HepG2 (cell line): ENCODE data around the gene WDR62.

Source experiments
- ATAD3A ChIP-seq: sonication (generic); formaldehyde crosslinking; IDR thresholded peaks from 2 replicates; pipeline ENCODE4 v1.4.0; 2020; ENCODE audit warnings: missing genetic modification reagents
- ZMAT5 ChIP-seq: sonication (generic); formaldehyde crosslinking; IDR thresholded peaks from 2 replicates; pipeline ENCODE4 v1.5.0; 2020; ENCODE audit warnings: mild to moderate bottlenecking, low read depth, missing genetic modification reagents, borderline replicate concordance
- TF ChIP-seq, protein P1 (sequence below), 2 experiments: sonication (generic) in 1 of 2; formaldehyde crosslinking in 1 of 2; IDR thresholded peaks; 2 replicates each; pipeline versions ENCODE4 v1.6.1 to v1.9.0; 2014 to 2022; ENCODE audit warnings: antibody characterized with exemption in 1 of 2, borderline replicate concordance in 1 of 2, inconsistent platforms in 1 of 2, low read depth in 1 of 2, missing genetic modification reagents in 1 of 2

GRCh38 chr19:36013280-36014011 is 41.3 kb upstream of the WDR62 start:
- TF ChIP-seq ZMAT5 (CRISPR knock-in tag) (no peak), ATAD3A (no peak)
- TF ChIP-seq, protein P1, sequence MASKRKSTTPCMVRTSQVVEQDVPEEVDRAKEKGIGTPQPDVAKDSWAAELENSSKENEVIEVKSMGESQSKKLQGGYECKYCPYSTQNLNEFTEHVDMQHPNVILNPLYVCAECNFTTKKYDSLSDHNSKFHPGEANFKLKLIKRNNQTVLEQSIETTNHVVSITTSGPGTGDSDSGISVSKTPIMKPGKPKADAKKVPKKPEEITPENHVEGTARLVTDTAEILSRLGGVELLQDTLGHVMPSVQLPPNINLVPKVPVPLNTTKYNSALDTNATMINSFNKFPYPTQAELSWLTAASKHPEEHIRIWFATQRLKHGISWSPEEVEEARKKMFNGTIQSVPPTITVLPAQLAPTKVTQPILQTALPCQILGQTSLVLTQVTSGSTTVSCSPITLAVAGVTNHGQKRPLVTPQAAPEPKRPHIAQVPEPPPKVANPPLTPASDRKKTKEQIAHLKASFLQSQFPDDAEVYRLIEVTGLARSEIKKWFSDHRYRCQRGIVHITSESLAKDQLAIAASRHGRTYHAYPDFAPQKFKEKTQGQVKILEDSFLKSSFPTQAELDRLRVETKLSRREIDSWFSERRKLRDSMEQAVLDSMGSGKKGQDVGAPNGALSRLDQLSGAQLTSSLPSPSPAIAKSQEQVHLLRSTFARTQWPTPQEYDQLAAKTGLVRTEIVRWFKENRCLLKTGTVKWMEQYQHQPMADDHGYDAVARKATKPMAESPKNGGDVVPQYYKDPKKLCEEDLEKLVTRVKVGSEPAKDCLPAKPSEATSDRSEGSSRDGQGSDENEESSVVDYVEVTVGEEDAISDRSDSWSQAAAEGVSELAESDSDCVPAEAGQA (IDR thresholded peaks at IDR 0.05; ENCODE audit: low read depth): no peak
- TF ChIP-seq, protein P1 (CRISPR knock-in tag; IDR thresholded peaks at IDR 0.05; ENCODE audit: borderline replicate concordance): no peak
